Spleen (tissue), 11 donors: ENCODE data around the gene CHST1. TPM values are rescaled to one million over a fixed set of nuclear protein-coding genes. Genes with fewer than 3 reads are reported as not detected.
A peak's percentile ranks its signal among the peaks of the same experiment; 100 is the strongest.

Experiments used
- DNase-seq: peaks from one replicate; pipeline ENCODE4 v3.0.0-alpha.2; 2020
- H3K27ac ChIP-seq, 8 donors: fragments of 200-600 bp; sonication (generic) in 7 of 8; 1 replicate in 4 of 8; 2 replicates in 4 of 8; pipeline versions ENCODE4 v1.5.0 to v1.8.0; 2016 to 2021; ENCODE audit warnings: inconsistent platforms in 4 of 8, mild to moderate bottlenecking in 4 of 8, moderate library complexity in 1 of 8
- H3K27me3 ChIP-seq, 7 donors: fragments of 200-600 bp; sonication (generic) in 6 of 7; replicated peaks in 1 of 7; 1 replicate in 4 of 7; 2 replicates in 3 of 7; pipeline versions ENCODE4 v1.5.0 to v1.8.0; 2016 to 2021; ENCODE audit warnings: inconsistent platforms in 3 of 7, mild to moderate bottlenecking in 1 of 7
- H3K36me3 ChIP-seq, 6 donors: fragments of 200-600 bp; sonication (generic) in 5 of 6; 1 replicate in 4 of 6; 2 replicates in 2 of 6; pipeline versions ENCODE4 v1.5.0 to v1.8.0; 2016 to 2021; ENCODE audit warnings: inconsistent platforms in 2 of 6
- H3K4me1 ChIP-seq, 6 donors: fragments of 200-600 bp; sonication (generic) in 5 of 6; 1 replicate in 3 of 6; 2 replicates in 3 of 6; pipeline versions ENCODE4 v1.5.0 to v1.8.0; 2016 to 2021; ENCODE audit warnings: inconsistent platforms in 3 of 6
- H3K4me3 ChIP-seq, 8 donors: fragments of 200-600 bp; sonication (generic) in 7 of 8; 1 replicate in 4 of 8; 2 replicates in 4 of 8; pipeline versions ENCODE4 v1.5.0 to v1.8.0; 2016 to 2021; ENCODE audit warnings: inconsistent platforms in 4 of 8, mild to moderate bottlenecking in 4 of 8, moderate library complexity in 2 of 8
- H3K9me3 ChIP-seq, 8 donors: fragments of 200-600 bp; sonication (generic) in 7 of 8; 1 replicate in 4 of 8; 2 replicates in 4 of 8; pipeline versions ENCODE4 v1.5.0 to v1.8.0; 2016 to 2021; ENCODE audit warnings: inconsistent platforms in 4 of 8
- CTCF ChIP-seq, 11 experiments: fragments of 200-600 bp in 7 of 11; fragments of 450-650 bp in 4 of 11; sonication (generic) in 4 of 11; IDR thresholded peaks in 8 of 11; conservative IDR thresholded peaks in 3 of 11; 1 replicate in 7 of 11; 2 replicates in 4 of 11; pipeline versions ENCODE4 v1.4.0 to v1.8.0; 2016 to 2021; ENCODE audit warnings: antibody characterized with exemption in 11 of 11, inconsistent platforms in 4 of 11, mild to moderate bottlenecking in 1 of 11
- POLR2A ChIP-seq, 3 donors: fragments of 450-650 bp; IDR thresholded peaks; one replicate each; pipeline ENCODE4 v1.5.1; 2017; ENCODE audit warnings: antibody characterized with exemption in 3 of 3, mild to moderate bottlenecking in 1 of 3
- POLR2AphosphoS5 ChIP-seq, 3 donors: sonication (generic); formaldehyde crosslinking; IDR thresholded peaks; one replicate each; pipeline ENCODE4 v1.5.1; 2017; ENCODE audit warnings: antibody characterized with exemption in 3 of 3
- WGBS, 5 donors: extraction: QIAGEN DNeasy Blood & Tissue Kit in 3 of 5; methylation state at CpG; one replicate each; pipeline versions ENCODE4 v1.1.5 to v1.1.7; 2013 to 2018; 5-methylcytosine and 5-hydroxymethylcytosine counted together
- intact Hi-C: fragments of 100-400 bp; cut with DNase I; formaldehyde crosslinking; loops from one replicate; pipeline ENCODE4 v1.15.0; 2023; ENCODE audit warnings: low total_unique reads
- polyA plus RNA-seq, 3 donors: library from polyadenylated mRNA; stranded (reverse); fragments of 200-250 nt; gene quantifications; one replicate each; pipeline ENCODE4 v1.2.1, GENCODE V29; 2013
- total RNA-seq, 7 donors: library from RNA; depleted of rRNA in 3 of 7; stranded (reverse); fragments of >200 nt in 3 of 7; fragmentation: NEBNext Ultra II Directional in 4 of 7; extraction: Animal tissue kit (Norgen Biotek cat#: 25700) in 4 of 7; gene quantifications; one replicate each; pipeline versions ENCODE4 v1.1.0 to v1.2.1, GENCODE V29; 2016 to 2021
- donor health status: healthy with polysubstance abuse.
- donor health status: DM: no; HTN: no; CAD: no; lungs with moderate emphysema.
- donor health status: DM: no; HTN: no; CAD: no.
- donor health status: Bipolar disorder and iron deficiency.
- donor health status: healthy.
- donor health status: DM: no; HTN: no; CAD: no.
- donor health status: DM: yes; HTN: yes; CAD: no.

Gene CHST1
- total and polyA plus RNA-seq, 10 donors = 1.1 to 18.9 (median 6.2) TPM

- no peaks in the 10 kb centered on the region for H3K4me1 ChIP-seq
- intact Hi-C loops = no loop called here
- no peaks in the 10 kb centered on the region for H3K9me3 ChIP-seq
- DNase-seq = no peak
- TF ChIP-seq POLR2AphosphoS5 (IDR thresholded peaks at IDR 0.05) (no peak), CTCF (IDR thresholded peaks at IDR 0.05 in 8 of 11, conservative IDR thresholded peaks at IDR 0.05 in 3 of 11) (no peak), POLR2A (IDR thresholded peaks at IDR 0.05) (no peak)
- H3K4me3 ChIP-seq = no peak overlapping the region
- peaks cover 0 to 63% (median 0%) of the 10 kb centered on the region in 7 donors for H3K27me3 ChIP-seq
- no peaks in the 10 kb centered on the region for H3K36me3 ChIP-seq
- WGBS, 5 donors = 72 to 80% (median 79%) methylated on average over 4 of the region's 4 CpGs
- H3K27ac ChIP-seq = no peak overlapping the region
Observed at GRCh38 chr11:45702511-45702910, 37.1 kb upstream of the CHST1 start.

- H3K4me1 ChIP-seq = no peaks in the 10 kb centered on the region
- 65 to 76% (median 74%) methylated on average over 8 of the region's 8 CpGs for WGBS, 5 donors
- no peaks in the 10 kb centered on the region for H3K36me3 ChIP-seq
- no peak overlapping the region for H3K4me3 ChIP-seq
- H3K27me3 ChIP-seq = peaks cover 0 to 39% (median 0%) of the 10 kb centered on the region in 7 donors
- peak; percentile 44 for DNase-seq
- no peaks in the 10 kb centered on the region for H3K9me3 ChIP-seq
- no peak for TF ChIP-seq CTCF (IDR thresholded peaks at IDR 0.05 in 8 of 11, conservative IDR thresholded peaks at IDR 0.05 in 3 of 11)
- TF ChIP-seq POLR2A (IDR thresholded peaks at IDR 0.05) = no peak
- no peak for TF ChIP-seq POLR2AphosphoS5 (IDR thresholded peaks at IDR 0.05)
- H3K27ac ChIP-seq = no peak overlapping the region
- intact Hi-C loops = no loop called here
Observed at GRCh38 chr11:45698777-45699497, 33.5 kb upstream of the CHST1 start.

- DNase-seq = peak; percentile 18
- Histone ChIP-seq H3K4me1 (no peaks in the 10 kb centered on the region), H3K27ac (no peak overlapping the region), H3K4me3 (no peak overlapping the region), H3K9me3 (no peaks in the 10 kb centered on the region), H3K36me3 (no peaks in the 10 kb centered on the region), H3K27me3 (peaks cover 0 to 14% (median 0%) of the 10 kb centered on the region in 7 donors)
- TF ChIP-seq CTCF (IDR thresholded peaks at IDR 0.05 in 8 of 11, conservative IDR thresholded peaks at IDR 0.05 in 3 of 11) = no peak
- TF ChIP-seq POLR2AphosphoS5 (IDR thresholded peaks at IDR 0.05) = no peak
- TF ChIP-seq POLR2A (IDR thresholded peaks at IDR 0.05) = no peak
- WGBS, 5 donors = 62 to 73% (median 67%) methylated on average over 10 of the region's 10 CpGs
- intact Hi-C loops = no loop called here
Observed at GRCh38 chr11:45692808-45693453, 27.5 kb upstream of the CHST1 start.

GRCh38 chr11:45688472-45689033 is 23.1 kb upstream of the CHST1 start:
- no peak overlapping the region for H3K27ac ChIP-seq
- intact Hi-C loops = no loop called here
- WGBS, 5 donors = 53 to 65% (median 56%) methylated on average over 7 of the region's 7 CpGs

More at GRCh38 chr11:45688472-45689033, 23.1 kb upstream of the CHST1 start:
- no peak for TF ChIP-seq POLR2AphosphoS5 (IDR thresholded peaks at IDR 0.05)
- no peak for TF ChIP-seq POLR2A (IDR thresholded peaks at IDR 0.05)
- no peak for TF ChIP-seq CTCF (IDR thresholded peaks at IDR 0.05 in 8 of 11, conservative IDR thresholded peaks at IDR 0.05 in 3 of 11)
- DNase-seq = peak; percentile 41
- Histone ChIP-seq H3K4me1 (peaks cover 0 to 3% (median 0%) of the 10 kb centered on the region in 6 donors), H3K9me3 (no peaks in the 10 kb centered on the region), H3K4me3 (no peak overlapping the region), H3K36me3 (no peaks in the 10 kb centered on the region), H3K27me3 (peaks cover 0 to 37% (median 0%) of the 10 kb centered on the region in 7 donors)
